ENCODE measurements around the gene ATP6V0E1.
A peak's percentile ranks its signal among the peaks of the same experiment; 100 is the strongest.

The ATP6V0E1 gene

DNA sequence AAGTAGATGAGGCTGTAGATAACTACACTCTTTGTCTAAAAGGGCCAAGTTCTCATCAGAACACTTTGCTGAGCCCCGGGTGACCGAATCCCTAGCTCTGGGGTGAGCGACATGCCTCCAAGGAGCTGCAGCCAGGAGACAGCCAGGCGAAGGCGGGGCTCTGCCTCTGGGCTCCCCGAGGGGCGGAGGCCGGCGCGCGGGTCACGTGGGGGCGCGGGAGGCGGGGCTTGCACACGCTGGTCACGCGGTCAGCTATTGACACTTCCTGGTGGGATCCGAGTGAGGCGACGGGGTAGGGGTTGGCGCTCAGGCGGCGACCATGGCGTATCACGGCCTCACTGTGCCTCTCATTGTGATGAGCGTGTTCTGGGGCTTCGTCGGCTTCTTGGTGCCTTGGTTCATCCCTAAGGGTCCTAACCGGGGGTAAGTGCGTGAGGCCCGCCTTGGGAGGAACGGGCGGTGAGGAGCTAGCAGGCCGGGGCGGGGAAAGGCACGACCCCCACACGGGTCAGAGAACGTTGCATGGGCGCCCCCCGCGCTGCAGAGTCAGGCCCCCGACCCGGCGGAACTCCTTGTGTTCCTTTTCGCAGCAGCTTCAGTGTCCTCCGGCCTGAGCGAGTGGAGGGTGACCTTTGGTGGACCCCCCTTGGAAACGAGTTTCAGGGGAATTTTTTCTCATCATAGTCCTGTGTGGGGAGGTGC lies at the start of gene ATP6V0E1:
TSS of gene ATP6V0E1 (plus strand) at position 230 of the 702 bp plus-strand sequence. CDS start at position 320, 90 bp downstream.
- DNase-seq, result peak; percentile 62

DNA sequence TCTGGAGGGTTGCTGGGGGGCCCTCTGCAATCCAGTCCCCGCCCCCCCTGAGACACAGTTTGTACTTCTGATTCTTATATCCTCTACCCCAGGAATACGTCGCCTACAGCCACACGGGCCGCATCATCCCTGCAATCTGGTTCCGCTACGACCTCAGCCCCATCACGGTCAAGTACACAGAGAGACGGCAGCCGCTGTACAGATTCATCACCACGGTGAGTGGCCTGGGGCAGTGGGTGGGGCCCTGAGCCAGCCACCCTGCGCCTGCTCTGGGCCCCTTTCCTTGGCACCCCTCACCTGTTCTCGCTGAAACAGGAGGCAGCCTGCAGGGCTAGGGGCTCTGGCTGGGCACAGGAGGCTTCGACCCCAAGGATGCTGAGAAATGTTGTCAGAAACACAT lies 48.5 kb upstream of the ATP6V0E1 start:
- DNase-seq, result no peak

DNA sequence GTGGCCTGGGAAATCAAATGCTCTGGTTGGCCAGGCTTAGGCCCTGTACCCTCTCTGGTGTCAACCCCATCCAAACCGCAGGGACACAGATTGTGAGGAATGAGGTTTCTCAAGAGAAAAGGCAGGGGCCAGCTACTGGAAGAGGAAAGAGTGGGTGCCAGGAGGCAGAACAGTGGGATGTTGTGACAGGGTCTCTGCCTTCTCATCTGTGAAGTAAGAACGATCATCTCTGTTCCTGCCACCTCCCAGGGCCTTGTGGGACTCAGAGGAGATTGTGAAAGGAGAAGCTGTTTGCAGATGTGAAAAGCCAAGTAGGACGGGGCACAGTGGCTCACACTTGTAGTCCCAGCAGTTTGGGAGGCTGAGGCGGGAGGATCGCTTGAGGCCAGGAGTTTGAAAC lies 47.2 kb upstream of the ATP6V0E1 start:
- DNase-seq, result no peak

DNA sequence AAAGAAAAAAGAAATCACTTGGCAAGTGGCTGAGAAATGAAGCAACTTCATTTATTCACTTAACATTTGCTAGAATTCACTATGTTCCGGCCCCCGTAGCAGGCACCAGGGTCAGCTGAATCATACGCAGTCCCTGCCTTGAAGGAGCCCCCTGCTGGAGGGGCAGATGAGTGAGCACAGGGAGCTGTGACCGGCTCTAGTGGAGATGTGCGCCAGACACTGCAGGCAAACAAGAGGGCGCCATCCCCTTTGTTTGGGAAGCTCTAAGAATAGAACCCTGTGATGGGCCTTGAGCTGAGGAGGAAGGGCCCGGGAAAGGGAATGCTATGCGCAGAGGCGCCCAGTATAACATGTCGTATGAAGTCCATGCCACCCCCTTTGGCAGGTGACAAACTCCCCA lies 44.5 kb upstream of the ATP6V0E1 start:
- DNase-seq, result no peak

DNA sequence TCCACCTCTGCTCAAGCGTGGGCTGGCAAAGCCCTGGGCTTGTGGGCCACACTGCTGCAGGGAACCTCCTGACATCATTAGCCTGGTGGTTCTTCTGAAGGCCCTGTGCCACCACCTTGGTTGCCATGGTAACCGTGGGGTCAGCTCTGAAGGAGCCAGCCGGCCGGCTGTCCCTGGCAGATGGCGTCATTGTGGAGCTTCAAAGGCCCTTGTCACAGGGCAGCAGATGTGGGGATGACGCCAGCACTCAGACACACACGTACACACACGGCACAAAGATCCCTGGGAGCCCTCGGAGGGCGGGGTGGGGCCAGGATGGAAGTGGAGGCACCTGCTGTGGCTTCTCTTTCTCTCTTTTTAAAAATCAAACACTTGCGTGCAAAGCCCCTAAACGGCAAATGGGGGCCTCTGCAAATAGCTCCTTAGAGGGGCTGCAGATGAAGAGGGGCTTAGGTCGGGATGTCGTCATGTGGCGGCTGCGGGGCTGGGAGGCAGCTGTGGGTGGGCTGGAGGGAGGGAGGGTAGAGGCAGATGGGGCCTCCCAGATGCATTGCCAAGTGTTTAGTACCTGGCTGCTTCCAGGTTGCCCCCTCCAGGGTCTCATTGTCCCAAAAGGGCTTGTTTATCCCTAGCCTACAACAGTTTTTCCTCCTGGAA lies 43.8 kb upstream of the ATP6V0E1 start:
- DNase-seq, result peak; percentile 28

DNA sequence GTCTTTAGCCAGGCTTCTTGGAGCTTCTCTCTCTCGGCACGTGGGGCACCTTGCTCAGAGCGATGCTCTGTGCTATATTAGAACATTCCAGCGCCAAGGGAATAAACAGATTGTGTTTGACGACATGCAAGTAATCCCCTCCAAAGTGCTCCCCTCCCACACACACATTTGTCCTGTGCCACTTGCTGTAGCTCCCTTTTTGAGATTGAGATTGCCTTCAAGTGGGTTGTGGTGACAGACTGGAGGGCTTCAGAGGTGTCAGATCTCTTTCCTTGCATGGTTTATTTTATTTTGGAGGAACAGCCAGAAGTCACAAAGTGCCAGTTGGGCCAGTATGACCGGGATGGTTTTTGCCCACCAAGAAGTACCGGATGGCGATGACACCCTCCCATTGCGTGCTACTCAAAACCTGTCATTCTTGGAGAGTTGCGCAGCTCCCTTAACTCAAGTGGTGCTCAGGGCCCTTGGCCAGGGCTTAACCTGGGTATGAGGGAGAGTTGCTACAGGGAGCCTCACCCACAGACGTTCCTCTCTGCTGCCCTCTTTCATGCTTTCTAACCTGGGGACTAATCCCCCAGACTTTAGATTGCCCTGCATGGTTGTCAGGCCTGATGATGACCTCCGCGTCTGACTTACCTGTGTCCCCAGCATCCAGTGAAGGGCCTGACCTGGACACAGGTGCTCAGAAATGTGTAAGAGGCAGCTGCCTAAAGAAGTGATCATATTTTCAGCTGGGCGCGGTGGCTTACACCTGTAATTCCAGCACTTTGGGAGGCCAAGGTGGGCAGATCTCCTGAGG lies 43.1 kb upstream of the ATP6V0E1 start:
- DNase-seq, result peak; percentile 50

DNA sequence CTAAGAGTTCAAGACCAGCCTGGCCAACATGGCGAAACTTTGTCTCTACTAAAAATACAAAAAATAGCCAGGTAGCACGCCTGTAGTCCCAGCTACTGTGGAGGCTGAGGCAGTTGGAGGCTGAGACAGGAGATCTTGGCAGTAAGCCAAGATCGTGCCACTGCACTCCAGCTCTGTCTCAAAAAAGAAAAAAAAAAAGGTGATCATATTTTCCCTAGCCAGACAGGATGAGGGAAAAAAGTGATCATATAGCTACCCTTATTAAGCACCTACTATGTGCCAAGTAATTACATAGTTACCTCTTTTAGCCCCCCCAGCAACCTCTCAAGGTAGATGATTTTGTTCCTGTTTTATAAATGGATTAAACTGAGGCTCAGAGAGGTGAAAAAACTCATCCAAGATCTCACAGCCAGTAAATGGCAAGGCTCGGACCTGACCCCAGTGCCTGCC lies 42.5 kb upstream of the ATP6V0E1 start:
- DNase-seq, result no peak

DNA sequence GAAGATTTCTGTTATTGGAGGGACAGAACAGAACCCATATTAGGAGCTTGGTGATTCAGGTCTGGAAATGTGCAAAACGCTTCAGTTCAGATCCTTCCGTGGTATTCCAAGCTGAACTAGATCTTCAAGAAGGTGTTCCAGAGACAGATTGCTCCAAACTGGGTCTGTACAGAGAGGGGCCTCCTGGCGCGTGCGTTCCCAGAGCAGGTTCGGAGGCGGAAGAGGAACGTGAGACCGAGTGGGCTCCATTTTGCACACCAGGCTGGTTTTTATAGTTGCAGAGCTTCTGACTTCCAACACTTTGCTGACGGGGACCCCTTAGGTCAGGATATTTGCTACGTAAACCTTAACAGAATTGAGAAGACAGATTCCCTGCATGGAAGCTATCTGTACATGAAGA lies 41.0 kb upstream of the ATP6V0E1 start:
- DNase-seq, result no peak

DNA sequence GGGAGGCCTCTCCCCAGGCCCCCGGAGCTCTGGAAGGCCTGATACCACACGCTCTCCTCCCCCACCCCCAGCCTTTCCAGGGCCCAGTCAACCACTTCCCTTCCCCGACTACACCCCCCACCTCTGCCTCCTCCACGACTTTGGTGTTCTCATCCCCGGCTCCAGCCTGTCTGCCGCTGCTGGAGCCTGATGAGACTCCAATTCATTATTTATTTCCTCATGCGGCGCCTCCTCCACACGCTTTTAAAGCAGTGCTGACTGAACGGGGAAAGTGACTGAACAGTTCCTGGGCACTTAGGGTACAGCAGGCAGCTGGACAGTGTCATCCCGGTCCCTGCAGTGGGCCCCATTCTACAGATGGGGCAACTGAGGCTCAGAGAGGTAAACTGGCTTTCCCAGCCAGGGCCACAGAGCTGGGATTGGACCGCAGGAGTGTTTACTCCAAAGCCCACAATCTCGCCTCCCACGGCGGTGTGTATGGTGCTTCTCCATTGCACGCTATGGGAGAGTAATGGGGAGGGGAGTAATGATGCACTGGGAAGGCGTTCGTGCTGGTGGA lies 40.2 kb upstream of the ATP6V0E1 start:
- DNase-seq, result no peak

DNA sequence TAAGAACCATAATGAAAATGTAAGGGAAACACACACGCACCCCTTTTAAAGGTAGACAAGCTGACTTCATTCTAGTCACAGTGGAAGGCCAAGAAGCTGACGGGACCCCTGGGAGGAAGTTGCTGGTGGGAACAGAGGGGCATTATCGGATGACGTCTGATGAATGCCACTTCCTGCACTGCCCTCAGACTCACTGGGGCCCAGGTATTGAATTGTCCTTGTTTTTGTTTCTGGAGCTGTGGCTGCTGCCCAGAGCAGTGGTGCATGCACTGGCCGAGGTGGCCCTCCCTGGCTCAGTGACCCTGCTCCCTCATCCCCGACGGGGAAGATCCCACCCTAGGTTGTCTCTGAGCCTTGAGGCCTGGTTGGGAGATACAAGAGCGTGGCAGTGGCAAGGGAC lies 39.7 kb upstream of the ATP6V0E1 start:
- DNase-seq, result no peak

DNA sequence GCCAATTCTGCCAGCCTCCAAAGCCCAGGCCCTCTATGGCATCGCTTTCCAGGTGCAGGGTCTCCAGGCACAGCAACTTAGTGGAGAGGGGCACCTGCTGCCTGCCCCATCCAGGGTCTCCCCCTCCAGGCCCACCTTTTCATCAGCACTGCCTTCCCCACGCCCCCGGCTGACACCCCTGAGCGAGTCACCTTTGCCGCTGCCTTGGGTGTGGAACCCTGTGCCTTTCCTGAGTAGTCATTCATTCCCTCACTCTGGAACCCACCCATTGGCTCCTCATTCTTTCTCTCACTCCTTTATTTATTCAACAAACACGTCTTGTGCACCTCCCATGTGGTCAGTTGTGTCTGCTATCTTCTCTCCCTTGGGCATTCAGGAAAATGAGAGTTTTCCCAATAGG lies 38.8 kb upstream of the ATP6V0E1 start:
- no peak for DNase-seq

DNA sequence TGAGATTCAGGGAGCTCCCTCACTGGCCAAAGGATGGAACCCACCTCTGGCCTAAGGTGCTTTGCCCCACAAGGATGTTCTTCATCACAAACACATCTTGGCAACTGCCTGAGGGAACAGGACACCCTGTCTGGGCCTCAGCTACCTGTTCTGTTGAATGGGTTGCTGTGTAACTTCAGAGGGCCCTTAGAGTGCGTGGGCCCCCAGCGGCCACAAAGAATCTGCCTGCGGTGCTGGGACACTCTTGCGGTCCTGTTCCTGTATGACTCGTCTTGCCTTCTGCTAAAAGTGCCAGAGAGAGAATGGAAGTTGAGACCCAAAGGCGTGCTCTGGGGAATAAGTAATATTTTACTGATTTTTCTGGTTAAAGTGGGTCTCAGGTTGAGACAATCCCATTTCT lies 38.4 kb upstream of the ATP6V0E1 start:
- no peak for DNase-seq

DNA sequence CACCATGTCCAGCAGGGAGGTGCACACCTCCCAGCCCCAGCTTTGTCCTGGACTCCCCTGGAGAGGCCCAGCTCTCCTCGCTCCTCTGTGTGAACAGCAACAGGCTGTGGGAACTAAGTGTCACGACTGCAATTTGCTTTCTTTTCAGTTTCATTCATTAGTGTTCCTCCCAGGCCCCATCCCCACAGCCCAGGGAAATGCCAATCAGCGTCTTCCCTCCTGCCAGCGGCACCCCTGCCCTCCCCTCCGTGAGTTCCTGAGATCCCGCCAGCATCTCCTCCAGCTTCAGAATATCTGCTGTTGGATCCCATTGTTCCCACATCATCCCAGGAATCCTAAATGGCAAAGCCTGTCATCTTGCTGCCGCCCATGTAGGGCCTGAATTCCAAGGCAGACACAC lies 37.4 kb upstream of the ATP6V0E1 start:
- DNase-seq, result no peak

DNA sequence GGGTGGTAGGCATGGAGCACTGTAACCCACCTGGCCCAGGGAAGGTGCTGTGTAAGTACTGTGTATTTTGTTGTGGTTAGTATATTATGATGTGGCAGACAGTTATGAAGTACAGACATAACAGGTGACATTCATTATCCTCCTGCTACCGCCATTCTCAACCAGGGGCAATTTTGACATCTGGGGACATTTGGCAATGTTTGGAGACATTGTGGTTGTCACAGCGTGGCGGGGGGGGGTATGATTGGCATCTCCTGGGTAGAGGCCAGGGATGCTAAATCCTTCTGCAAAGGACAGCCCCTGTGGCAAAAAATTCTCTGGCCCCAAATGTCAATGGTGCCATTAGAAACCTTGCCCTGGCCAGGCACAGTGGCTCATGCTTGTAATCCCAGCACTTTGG lies 34.1 kb upstream of the ATP6V0E1 start:
- no peak for DNase-seq

DNA sequence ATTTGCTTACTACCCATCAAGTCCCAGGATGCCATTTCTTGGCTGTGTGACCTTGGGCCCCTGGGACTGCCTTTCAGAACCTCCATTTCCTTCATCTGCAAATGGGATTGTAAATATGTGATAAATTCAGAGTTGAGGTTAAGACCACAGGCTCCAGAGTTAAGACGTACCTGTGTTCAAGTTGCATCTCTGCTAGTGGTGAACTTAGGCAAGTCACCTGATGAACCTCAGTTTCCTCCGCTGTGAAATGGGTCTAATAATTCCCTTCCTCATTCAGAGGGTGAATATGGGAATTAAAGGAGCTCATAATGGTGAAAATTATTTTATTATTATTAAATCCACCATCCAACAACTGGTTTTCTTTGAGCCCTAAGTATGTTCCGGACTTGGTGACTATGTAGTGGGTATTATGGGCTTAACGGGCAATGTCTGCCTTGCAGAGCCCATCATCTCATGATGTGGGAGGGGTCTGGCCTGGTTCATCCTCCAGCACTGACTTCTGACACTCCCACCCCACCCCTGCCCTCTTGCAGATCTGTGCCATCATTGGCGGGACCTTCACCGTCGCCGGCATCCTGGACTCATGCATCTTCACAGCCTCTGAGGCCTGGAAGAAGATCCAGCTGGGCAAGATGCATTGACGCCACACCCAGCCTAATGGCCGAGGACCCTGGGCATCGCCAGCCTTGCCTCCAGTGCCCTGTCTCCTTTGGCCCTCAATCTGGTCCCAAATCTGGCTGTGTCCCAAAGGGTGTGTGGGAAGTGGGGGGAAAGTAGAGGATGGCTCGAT lies 33.2 kb upstream of the ATP6V0E1 start:
- DNase-seq, result no peak

DNA sequence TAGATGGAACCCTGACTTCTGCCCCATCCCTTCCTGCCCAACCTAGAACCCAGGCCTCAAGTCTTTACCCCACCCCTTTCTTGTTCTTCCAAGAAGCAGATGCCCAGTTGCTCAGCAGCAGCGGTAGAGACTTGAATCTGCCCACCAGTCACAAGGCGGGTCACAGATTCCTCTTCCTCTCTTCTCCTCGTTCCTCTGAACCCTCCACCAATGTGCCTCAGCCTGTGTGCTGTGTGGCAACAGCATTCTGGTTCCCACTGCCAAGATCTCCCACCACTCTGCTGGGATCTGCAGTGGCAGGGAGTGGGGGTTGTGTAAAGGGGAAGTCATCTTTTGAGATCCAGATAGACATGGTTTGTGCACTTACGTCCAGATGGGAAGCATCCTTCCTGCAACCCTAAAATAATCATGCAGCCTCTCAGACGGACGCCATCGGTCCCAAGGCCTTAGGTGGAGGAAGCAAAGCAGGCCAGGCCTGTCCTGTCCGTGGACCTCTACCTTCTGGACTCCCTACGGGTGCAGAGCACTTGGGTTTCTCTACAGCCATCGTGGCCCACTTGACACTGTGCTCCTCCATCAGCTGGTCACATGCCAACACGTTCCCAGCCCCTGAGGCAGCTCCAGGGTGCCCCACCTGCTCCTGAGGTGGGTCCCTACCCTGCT lies 32.1 kb upstream of the ATP6V0E1 start:
- DNase-seq, result no peak

DNA sequence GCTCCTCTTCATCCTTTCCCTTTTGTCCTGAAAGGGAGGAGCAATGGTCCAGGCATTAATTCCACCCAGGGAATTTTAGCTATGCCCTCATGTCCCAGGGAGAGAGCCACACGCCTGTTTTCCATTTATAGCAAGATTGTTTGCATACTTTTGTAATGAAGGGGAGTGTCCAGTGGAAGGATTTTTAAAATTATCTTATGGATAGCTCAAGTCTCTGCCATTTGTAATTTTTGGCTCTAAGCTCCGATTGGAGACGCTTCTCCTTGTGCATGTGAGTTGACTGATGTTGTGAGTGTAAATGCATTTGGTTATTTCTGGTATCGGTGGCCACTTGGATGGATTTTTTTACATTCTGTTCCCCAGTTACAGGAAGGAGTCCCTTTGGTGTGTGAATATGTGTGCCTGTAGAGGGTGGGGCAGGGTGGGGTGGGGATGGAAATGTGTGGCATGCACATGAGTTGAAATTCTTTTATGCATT lies 31.5 kb upstream of the ATP6V0E1 start:
- no peak for DNase-seq

DNA sequence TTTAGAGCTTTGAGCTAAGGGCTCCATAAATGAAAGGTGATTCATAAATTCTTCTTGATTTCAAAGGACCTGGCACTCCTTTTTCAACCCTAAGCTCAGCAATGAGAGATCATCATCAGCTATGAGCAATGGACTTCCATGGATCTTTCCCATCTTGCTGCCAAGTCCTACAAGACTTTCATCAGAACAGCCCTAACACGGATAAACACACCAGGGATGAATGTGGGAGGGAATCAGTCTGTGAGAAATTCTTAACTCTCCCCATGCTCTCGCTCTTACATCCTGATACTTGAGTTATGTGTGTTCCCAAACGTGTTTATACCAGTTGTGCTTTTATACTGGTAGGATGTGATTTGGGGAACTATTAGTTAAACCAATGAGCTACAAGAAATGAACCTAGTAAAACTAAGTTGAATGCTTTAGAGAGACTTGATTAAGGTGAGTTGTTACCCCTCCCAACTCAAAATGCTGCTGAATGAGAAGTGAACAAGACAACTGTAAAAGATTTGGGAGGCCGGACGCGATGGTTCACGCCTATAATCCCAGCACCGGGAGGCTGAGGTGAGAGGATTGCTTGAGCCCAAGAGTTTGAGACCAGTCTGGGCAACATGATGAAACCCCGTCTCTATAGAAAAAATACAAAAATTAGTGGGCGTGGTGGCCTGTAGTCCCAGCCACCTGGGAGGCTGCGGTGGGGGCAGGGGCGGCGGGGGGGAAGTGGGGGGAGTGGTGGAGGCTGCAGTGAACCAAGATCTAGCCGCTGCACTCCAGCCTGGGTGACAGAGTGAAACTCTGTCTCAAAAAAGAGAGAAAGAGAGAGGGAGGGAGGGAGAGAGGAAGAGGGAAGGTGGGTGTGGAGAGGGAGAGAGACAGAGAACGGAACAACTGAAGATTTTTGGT lies 29.5 kb upstream of the ATP6V0E1 start:
- no peak for DNase-seq

DNA sequence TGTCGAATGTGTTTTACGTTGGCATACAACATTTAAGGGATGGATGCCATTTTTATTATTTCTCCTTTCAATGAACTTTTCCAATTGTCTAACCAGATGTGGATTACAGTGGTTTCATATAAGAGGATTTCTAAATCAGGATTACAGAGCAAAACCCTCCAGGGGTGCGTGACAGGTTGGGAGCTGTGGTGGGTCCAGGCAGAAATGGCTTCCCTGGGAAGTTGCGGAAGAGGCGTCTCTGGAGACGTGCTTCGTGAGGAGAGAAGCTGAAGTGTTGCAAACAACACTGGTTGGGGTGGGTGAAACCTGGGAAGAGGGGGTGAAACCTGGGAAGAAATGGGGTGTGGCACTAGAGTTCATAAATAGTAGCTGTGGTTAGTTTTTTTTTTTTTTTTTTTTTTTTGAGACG lies 28.8 kb upstream of the ATP6V0E1 start:
- DNase-seq, result no peak

DNA sequence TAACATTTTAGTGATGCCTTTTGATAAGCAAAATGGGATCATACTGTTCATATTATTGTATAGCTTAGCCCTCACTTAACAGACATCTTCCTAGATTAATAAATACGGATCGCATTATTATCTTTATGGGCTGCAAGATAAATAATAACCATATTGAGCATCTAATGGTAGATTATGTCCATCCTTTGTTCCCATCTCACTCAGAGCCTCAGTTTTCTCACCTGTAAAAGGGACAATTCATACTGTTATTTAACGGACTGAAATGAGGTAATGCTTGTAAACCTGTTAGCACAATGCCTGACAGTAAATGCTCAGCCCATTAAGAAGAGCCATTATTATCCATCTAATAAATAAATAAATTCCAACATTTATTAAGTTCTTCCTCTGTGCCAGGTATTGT lies 27.3 kb upstream of the ATP6V0E1 start:
- DNase-seq, result no peak

DNA sequence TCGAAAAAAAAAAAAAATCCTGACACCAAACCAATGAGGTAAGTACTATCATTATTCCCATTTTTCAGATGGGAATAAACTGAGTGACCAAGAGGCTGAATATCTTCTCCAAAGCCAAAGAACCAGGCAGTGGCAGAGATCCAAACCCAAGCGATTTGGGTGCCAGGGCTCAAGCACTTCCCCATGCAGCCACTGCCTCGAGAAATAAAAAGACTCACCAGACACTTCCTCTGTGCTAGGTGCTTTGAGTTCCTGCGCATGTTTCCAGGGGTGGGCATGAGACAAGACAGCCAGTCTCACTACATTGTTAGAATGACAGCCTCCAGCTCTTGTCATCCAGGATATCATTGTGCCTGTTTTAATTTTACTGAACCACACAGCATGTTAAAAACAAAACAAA lies 26.6 kb upstream of the ATP6V0E1 start:
- DNase-seq, result no peak

Measured in DMS79 (cell line).